Measurements from ENCODE around the gene LAG3.
A peak's percentile ranks its signal among the peaks of the same experiment; 100 is the strongest.

The LAG3 gene

GRCh38 chr12:6824901-6825381, 52.6 kb downstream of the LAG3 start:
- H3K36me3 Mint-ChIP-seq (ENCODE audit: low read depth), result peaks cover 2% of the 10 kb centered on the region
- peaks cover 28% of the 10 kb centered on the region for H3K4me1 Mint-ChIP-seq (ENCODE audit: low read depth)
- no peaks in the 10 kb centered on the region for H3K9me3 Mint-ChIP-seq
- H3K27me3 Mint-ChIP-seq (ENCODE audit: low read depth), result peaks cover 66% of the 10 kb centered on the region
- peak overlapping the region; percentile 17 for H3K27ac Mint-ChIP-seq
- no peak overlapping the region for H3K4me3 Mint-ChIP-seq

DNA sequence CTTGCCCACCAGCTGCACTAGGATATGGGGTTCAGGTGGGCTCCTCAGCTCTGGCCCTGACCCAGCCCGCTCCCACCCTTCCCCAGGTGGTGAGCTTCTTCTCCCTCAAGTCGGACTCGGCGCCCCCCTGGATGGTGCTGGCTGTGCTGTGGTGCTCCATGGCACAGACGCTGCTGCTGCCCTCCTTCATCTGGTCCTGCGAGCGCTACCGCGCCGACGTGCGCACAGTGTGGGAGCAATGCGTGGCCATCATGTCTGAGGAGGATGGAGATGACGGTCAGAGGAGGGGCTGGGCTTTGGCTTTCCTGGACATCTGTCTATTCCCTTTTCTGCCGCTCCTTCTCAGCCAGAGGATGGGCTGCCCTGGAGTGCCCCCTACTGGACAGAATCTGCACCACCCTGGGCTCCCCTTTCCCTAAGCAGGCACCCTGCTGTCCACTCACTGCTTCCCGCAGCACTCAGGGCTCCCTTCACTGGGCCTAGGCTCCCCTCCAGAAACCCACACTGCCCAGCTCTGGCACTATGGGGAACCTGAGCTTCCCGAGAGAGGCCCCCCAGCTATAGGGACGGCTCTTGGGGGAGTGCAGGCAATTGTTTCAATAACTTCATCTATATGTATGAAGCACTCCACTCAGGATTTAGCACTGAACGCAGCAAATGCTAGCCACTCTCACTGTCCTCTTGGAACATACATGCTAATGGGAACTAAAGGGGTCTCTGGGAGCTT, 53.2 kb downstream of the LAG3 start:
- Mint-ChIP-seq H3K27ac (no peak overlapping the region), H3K27me3 (ENCODE audit: low read depth) (peaks cover 70% of the 10 kb centered on the region), H3K4me3 (no peak overlapping the region), H3K36me3 (ENCODE audit: low read depth) (no peaks in the 10 kb centered on the region), H3K9me3 (no peaks in the 10 kb centered on the region), H3K4me1 (ENCODE audit: low read depth) (peaks cover 26% of the 10 kb centered on the region)

- H3K36me3 Mint-ChIP-seq (ENCODE audit: low read depth), result no peaks in the 10 kb centered on the region
- H3K4me3 Mint-ChIP-seq, result no peak overlapping the region
- H3K4me1 Mint-ChIP-seq (ENCODE audit: low read depth), result peaks cover 20% of the 10 kb centered on the region
- no peak overlapping the region for H3K27ac Mint-ChIP-seq
- H3K27me3 Mint-ChIP-seq (ENCODE audit: low read depth), result peaks cover 75% of the 10 kb centered on the region
- H3K9me3 Mint-ChIP-seq, result no peaks in the 10 kb centered on the region
Measured at GRCh38 chr12:6826125-6826733, 53.9 kb downstream of the LAG3 start.

DNA sequence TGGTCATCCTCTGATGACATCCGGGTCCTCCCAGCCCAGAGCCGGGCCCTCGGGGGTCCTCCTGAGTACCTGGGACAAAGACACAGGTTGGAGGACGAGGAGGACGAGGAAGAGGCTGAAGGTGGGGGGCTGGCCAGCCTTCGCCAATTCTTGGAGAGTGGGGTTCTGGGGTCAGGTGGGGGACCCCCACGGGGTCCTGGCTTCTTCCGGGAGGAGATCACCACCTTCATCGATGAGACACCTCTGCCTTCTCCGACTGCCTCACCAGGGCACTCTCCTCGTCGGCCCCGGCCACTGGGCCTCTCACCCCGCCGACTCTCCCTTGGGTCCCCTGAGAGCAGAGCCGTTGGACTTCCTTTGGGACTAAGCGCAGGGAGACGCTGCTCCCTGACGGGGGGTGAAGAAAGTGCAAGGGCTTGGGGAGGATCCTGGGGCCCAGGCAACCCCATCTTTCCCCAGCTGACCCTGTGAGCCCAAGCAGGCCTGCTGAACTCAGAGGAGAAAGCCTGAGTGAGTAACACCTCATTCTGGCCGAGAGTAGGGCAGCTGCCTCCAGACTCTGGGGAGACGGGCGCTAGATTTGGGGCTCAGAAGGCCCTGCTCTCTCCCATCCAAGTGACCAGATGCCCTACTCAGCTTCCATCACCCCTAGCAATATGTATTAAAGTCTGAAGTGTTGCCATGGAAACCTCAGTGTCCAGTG, 54.6 kb downstream of the LAG3 start:
- H3K4me3 Mint-ChIP-seq, result peak overlapping the region; percentile 62
- H3K36me3 Mint-ChIP-seq (ENCODE audit: low read depth), result no peaks in the 10 kb centered on the region
- no peaks in the 10 kb centered on the region for H3K9me3 Mint-ChIP-seq
- peaks cover 74% of the 10 kb centered on the region for H3K27me3 Mint-ChIP-seq (ENCODE audit: low read depth)
- peaks cover 18% of the 10 kb centered on the region for H3K4me1 Mint-ChIP-seq (ENCODE audit: low read depth)
- H3K27ac Mint-ChIP-seq, result peak overlapping the region; percentile 32

GRCh38 chr12:6827437-6827911, 55.2 kb downstream of the LAG3 start:
- Mint-ChIP-seq H3K9me3 (no peaks in the 10 kb centered on the region), H3K36me3 (ENCODE audit: low read depth) (no peaks in the 10 kb centered on the region), H3K4me1 (ENCODE audit: low read depth) (peaks cover 18% of the 10 kb centered on the region), H3K27me3 (ENCODE audit: low read depth) (peaks cover 68% of the 10 kb centered on the region), H3K27ac (peak overlapping the region; percentile 32), H3K4me3 (peak overlapping the region; percentile 62)
